IPS-18c (cell line): ENCODE data around the gene AARS1.
"Not testable (repeated sequence)": the region's sequence is repeated elsewhere in the genome, so short reads cannot be mapped to it uniquely, and the experiment has no call there.

ENCODE experiments used
- H3K4me3 ChIP-seq: 2 replicates; pipeline ENCODE4 v1.7.0; 2013; ENCODE audit warnings: low read depth, mild to moderate bottlenecking, low read length, moderate library complexity; ENCODE audit not compliant: insufficient read depth
- H3K9me3 ChIP-seq: one replicate; pipeline ENCODE4 v1.6.1; 2013; ENCODE audit warnings: mild to moderate bottlenecking, low read length, moderate library complexity; ENCODE audit not compliant: control insufficient read depth, insufficient read depth

The AARS1 gene

DNA sequence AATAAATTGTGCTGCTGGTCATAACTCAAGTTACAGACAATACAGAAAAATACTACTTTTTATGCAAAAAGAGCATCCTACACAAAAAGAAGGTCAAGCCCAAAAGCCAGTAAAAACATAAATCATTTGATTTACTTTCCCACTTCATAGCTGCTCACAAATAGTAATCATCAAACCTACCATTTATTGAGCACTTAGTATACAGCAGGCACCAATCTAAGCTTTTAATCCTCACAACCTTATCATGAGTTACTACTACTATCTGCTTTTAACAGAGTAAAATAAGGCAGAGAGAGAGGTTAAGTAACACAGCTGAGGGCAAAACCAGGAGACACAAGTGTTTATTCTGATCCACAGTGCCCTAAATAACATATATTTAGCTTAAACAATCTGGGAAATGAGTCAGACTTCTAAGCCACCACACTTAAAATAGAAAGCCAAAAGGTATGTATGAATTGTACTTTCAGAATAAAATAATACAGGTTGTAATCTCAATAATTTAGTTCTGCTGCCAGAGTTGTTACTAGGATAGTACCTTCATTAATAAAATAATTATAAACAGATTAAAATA lies 1.7 kb upstream of the AARS1 start:
- Histone ChIP-seq H3K9me3 (no peaks in the 10 kb centered on the region), H3K4me3 (no peak overlapping the region)

DNA sequence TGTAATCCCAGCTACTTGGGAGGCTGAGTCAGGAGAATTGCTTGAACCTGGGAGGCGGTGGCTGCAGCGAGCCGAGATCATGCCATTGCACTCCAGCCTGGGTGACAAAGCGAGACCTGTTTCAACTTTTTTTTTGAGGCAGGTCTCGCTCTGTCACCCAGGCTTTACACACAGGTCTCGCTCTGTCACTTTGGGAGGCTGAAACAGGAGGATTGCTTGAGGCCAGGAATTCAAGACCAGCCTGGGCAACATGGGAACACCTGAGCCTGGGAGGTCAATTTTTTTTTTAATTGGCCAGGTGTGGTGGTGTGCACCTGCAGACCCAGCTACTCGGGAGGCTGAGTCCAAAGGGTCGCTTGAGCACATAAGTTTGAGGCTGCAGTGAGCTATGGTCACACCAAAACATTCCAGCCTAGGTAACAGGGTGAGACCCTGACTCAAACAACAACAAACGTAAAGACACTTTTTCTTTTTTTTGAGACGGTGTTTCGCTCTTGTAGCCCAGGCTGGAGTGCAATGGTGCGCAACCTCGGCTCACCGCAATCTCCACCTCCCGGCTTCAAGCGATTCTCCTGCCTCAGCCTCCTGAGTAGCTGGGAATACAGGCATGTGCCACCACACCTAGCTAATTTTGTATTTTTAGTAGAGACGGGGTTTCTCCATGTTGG lies 1.9 kb downstream of the AARS1 start:
- H3K9me3 ChIP-seq, result not testable (repeated sequence)
- H3K4me3 ChIP-seq, result peak overlapping the region; percentile 34

DNA sequence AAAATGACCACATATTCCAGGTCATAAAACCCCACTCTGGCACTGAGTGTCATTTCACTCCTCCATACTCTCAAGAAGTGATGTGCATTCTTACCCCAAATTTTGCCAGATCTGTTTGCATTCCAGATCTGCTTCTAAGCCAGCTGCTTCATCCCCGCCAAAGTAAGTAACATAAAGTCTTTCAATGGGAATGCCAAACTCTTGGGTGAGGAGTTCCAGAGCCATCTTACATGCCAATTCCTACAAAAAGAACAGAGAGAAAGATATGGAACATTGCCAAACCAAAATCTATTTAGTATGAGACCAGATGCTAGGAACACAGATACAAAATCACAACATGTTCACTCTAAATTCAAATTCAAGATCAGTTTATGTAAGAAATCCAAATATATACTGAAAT lies 12.9 kb downstream of the AARS1 start:
- no peaks in the 10 kb centered on the region for H3K9me3 ChIP-seq
- H3K4me3 ChIP-seq, result no peak overlapping the region

GRCh38 chr16:70271696-70272095 lies 17.6 kb downstream of the AARS1 start:
- Histone ChIP-seq H3K4me3 (no peak overlapping the region), H3K9me3 (no peaks in the 10 kb centered on the region)

DNA sequence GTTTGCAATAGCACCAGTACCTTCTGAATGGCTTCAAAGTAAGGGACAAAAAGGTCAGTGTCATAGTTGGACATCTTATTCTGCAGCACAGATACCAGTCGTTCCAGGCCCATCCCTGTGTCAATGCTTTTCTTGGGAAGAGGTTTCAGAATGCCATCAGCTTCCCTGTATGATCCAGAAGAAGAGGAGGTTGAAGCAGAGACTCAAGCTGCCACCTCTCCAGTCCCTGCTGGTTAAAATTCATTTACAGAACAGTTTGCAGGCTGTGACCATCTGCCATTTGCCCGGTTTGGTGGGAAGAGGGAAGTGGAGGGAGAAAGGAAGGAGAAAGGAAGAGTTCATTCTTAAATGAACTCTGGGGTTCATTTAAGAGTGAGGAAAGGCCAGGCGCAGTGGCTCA lies 19.1 kb downstream of the AARS1 start:
- Histone ChIP-seq H3K4me3 (no peak overlapping the region), H3K9me3 (no peaks in the 10 kb centered on the region)

GRCh38 chr16:70269471-70269870 lies 19.8 kb downstream of the AARS1 start:
- no peak overlapping the region for H3K4me3 ChIP-seq
- no peaks in the 10 kb centered on the region for H3K9me3 ChIP-seq

DNA sequence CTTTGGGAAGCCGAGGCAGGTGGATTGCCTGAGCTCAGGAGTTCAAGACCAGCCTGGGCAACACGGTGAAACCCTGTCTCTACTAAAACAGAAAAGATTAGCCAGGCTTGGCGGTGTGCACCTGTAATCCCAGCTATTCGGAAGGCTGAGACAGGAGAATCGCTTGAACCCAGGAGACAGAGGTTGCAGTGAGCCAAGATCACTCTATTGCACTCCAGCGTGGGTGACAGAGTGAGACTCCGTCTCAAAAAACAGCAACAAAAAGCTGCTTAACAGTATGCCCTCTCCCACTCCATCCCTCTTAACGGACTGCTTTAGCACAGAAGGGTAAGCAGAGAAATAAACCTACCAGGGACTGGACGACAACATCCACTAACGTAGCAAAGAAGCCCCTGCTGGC lies 21.4 kb downstream of the AARS1 start:
- not testable (repeated sequence) for H3K9me3 ChIP-seq, H3K4me3 ChIP-seq

GRCh38 chr16:70267516-70267915 lies 21.8 kb downstream of the AARS1 start:
- Histone ChIP-seq H3K9me3 (no peaks in the 10 kb centered on the region), H3K4me3 (no peak overlapping the region)

- not testable (repeated sequence) for H3K4me3 ChIP-seq, H3K9me3 ChIP-seq
These were observed 29.4 kb downstream of the AARS1 start for GRCh38 chr16:70259903-70260302.

DNA sequence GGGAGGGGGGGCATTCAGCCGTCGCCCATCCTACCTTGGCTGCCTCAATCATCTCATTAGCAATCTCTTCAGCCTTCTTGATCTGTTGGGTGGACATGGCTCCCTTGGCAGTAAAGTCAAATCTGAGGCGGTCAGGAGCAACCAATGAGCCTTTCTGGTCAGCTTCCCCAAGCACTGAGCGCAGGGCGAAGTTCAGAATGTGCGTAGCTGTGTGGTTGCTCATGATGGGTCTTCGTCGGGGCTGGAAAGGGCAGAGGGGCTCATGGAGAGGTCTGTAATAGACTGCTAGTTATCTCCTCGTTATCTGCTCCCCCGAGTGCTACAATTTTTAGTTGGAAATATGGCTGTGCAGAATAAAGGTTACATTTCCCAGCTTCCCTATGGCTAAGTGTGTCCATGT lies 30.4 kb downstream of the AARS1 start:
- no peak overlapping the region for H3K4me3 ChIP-seq
- no peaks in the 10 kb centered on the region for H3K9me3 ChIP-seq

GRCh38 chr16:70258065-70258464 lies 31.2 kb downstream of the AARS1 start:
- Histone ChIP-seq H3K9me3 (no peaks in the 10 kb centered on the region), H3K4me3 (no peak overlapping the region)

- Histone ChIP-seq H3K9me3 (no peaks in the 10 kb centered on the region), H3K4me3 (no peak overlapping the region)
These were observed 31.9 kb downstream of the AARS1 start for GRCh38 chr16:70257391-70257790.

DNA sequence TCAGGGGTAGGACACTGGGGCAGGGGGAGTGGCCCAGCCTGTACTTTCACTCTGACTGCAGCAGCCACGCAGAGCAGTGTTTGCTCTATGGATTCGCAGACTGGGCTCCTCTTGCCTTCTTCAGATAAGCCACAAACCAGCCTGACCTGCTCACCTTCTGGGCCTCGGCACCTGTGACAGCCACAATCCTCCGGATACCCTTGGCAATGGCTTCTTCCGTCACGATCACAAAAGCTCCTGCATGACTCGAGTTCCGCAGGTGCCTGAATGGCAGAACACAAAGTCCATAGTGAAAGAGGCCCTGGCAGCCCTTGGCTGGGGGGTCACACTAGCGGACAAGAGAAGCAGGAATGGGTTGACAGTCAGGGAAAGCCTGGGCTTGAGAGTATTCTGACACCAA lies 33.7 kb downstream of the AARS1 start:
- Histone ChIP-seq H3K9me3 (no peaks in the 10 kb centered on the region), H3K4me3 (no peak overlapping the region)

DNA sequence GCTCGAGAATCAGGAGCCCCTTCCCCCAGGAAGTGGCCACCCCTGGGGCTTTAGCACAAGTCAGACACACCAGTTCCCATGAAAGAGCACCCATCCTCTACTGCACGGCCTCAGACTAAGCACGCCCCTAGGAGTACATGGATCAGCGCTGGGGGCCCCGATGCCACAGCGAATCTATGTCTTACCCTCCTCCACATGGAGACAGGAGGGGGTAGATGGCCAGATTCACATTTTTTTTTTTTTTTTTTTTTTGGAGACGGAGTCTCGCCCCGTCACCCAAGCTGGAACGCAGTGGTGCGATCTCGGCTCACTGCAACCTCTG lies 34.4 kb downstream of the AARS1 start:
- H3K4me3 ChIP-seq, result no peak overlapping the region

DNA sequence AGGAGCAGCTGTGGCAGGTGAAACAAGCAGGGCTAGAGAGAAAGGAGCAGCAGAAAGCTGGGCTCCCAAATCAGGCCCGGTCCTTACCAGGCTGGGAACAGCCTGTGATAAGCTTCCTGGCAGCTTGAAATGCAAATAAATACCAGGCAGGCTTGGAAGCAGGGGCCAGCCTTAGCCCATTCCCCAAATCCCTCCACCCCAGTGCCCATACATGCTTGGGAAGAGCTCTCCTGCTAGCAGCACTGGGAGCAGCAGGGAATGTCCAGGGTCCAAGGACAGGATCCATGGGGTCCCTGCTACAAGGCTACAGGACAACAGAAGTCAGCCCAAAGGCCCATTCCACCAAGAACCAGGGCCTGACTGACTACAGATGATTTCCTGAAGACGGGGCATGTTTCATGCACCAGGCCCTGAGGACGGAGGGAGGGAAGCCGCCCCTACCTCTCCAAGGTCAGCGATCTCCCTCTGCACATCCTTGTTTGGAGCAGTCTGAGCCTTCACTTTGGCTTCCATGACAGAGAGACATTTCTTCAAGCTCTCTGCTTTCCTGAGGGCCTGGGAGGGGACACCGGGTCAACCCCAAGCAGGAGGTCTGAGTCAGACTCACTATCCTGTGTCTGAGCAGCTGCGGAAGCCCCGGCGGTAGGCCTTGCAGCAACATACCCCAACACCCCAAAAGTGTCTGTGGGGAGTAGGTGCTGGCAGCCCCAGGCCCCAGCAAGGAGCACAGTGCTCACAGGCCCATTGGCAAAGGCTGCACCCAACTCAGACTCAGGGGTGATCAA lies 34.9 kb downstream of the AARS1 start:
- no peaks in the 10 kb centered on the region for H3K9me3 ChIP-seq
- no peak overlapping the region for H3K4me3 ChIP-seq

More for the DNA sequence above, 34.4 kb downstream of the AARS1 start:
- no peaks in the 10 kb centered on the region for H3K9me3 ChIP-seq

DNA sequence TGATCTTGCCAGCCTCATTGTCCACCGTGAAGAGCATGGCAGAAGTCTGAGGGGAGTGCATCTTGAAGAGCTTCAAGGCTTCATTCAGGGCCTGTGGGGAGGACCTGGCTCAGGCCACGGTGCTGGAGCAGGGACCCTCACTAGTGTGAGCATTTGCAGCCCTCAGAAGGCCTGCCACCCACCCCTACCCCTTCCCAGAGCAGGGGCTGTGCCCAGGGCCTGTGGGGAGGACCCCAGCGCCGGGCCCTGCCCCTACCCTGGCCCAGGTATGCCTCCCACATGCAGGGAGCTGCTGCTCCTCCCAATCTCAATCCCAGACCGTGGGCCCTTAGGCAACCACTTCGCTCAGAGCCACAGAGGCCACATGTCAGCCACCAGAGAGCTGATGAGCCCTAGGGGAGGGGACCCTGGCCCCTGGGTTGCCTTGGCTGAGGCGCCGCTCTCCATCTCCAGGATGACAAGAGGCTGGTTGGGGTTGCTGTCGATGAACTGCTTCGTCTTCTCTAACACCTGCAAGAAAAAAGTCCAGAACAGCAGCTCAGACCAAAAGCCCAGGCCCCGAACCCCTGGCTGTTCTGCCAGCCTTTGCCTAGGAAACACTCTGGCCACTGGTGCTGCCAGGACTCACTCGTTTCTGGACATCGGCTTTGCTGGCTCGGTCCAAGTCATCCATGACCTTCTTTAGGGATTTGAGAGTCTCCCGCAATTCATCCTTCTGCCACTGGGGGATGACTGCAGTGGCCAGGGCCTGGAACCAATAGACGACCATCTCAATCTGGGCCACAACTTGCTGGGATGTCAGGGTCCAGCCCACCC lies 35.8 kb downstream of the AARS1 start:
- H3K4me3 ChIP-seq, result no peak overlapping the region
- H3K9me3 ChIP-seq, result no peaks in the 10 kb centered on the region

GRCh38 chr16:70252355-70252988 lies 36.8 kb downstream of the AARS1 start:
- Histone ChIP-seq H3K4me3 (no peak overlapping the region), H3K9me3 (no peaks in the 10 kb centered on the region)
